Tibial nerve (tissue), 4 donors: ENCODE measurements around the gene RUVBL1.

Experiments used
- EP300 ChIP-seq, 2 donors: sonication (generic); formaldehyde crosslinking; IDR thresholded peaks; one replicate each; pipeline ENCODE4 v1.6.1; 2017; ENCODE audit warnings: antibody characterized with exemption in 2 of 2, mild to moderate bottlenecking in 1 of 2
- POLR2A ChIP-seq, 2 donors: fragments of 450-650 bp; IDR thresholded peaks; one replicate each; pipeline ENCODE4 v1.6.1; 2017; ENCODE audit warnings: antibody characterized with exemption in 2 of 2, mild to moderate bottlenecking in 2 of 2, moderate library complexity in 2 of 2
- TF ChIP-seq, protein P1 (sequence below), 5 experiments: fragments of 200-600 bp in 3 of 5; fragments of 450-650 bp in 2 of 5; sonication (generic) in 3 of 5; IDR thresholded peaks; one replicate each; pipeline ENCODE4 v1.5.1; 2016 to 2019; ENCODE audit warnings: antibody characterized with exemption in 5 of 5, mild to moderate bottlenecking in 3 of 5, moderate library complexity in 2 of 5

DNA sequence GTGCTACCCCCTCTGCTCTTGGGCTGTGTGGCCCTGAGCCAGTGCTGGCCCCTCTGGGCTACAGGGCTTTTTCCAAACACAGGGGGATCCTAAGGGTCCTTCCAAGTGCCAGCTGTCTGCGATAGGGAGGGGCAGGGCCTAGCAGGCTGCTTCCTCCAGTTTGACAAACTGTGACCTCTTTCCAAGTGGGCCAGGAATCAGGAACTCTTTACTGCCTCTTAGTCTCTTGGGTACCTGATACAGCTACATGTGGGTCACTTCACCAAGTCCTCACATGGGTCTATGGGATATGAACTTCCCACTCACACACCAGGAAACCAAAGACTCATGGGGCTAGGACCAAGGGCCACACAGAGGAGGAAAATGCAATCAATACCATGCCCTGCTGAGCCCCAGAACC, 45.9 kb downstream of the RUVBL1 start:
- TF ChIP-seq POLR2A (IDR thresholded peaks at IDR 0.05) (no peak), EP300 (IDR thresholded peaks at IDR 0.05) (no peak)
- TF ChIP-seq, protein P1, sequence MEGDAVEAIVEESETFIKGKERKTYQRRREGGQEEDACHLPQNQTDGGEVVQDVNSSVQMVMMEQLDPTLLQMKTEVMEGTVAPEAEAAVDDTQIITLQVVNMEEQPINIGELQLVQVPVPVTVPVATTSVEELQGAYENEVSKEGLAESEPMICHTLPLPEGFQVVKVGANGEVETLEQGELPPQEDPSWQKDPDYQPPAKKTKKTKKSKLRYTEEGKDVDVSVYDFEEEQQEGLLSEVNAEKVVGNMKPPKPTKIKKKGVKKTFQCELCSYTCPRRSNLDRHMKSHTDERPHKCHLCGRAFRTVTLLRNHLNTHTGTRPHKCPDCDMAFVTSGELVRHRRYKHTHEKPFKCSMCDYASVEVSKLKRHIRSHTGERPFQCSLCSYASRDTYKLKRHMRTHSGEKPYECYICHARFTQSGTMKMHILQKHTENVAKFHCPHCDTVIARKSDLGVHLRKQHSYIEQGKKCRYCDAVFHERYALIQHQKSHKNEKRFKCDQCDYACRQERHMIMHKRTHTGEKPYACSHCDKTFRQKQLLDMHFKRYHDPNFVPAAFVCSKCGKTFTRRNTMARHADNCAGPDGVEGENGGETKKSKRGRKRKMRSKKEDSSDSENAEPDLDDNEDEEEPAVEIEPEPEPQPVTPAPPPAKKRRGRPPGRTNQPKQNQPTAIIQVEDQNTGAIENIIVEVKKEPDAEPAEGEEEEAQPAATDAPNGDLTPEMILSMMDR (IDR thresholded peaks at IDR 0.05) = no peak
